Measurements from ENCODE around the gene UTF1. TPM values are rescaled to one million over a fixed set of nuclear protein-coding genes. Genes with fewer than 3 reads are reported as not detected.
A peak's percentile ranks its signal among the peaks of the same experiment; 100 is the strongest.

Gene UTF1
- total RNA-seq, 4 donors from 2014 or later, result not detected

DNA sequence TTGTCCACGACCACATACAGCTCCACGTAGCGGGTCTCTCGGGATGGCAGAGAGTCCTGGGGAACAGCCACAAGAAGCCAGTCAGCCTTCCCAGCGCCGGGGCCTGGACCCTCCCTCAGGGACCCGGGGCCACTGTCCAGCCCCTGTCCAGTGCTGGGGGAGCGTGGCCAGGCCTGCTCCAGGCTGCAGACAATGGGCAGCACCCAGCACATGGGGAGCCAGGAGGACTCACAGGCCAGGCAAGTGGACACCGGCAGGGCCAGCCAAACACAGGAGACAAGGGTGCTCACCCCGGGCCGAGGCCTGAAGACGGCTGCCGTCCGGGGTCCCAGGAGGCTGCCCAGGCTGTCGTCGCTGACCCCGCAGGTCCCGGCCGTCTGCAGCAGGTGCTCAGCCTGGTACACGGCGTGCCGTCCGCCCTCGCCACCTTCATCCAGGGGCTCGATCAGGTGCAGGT, 43.0 kb downstream of the UTF1 start:
- DNase-seq, result no peak
- H3K36me3 ChIP-seq, result peaks cover 0 to 6% (median 0%) of the 10 kb centered on the region in 3 donors
- H3K9me3 ChIP-seq, result no peaks in the 10 kb centered on the region
- H3K4me1 ChIP-seq, result peaks cover 13 to 43% (median 20%) of the 10 kb centered on the region in 3 donors
- TF ChIP-seq POLR2A (IDR thresholded peaks at IDR 0.05), result no peak
- TF ChIP-seq, protein P1, sequence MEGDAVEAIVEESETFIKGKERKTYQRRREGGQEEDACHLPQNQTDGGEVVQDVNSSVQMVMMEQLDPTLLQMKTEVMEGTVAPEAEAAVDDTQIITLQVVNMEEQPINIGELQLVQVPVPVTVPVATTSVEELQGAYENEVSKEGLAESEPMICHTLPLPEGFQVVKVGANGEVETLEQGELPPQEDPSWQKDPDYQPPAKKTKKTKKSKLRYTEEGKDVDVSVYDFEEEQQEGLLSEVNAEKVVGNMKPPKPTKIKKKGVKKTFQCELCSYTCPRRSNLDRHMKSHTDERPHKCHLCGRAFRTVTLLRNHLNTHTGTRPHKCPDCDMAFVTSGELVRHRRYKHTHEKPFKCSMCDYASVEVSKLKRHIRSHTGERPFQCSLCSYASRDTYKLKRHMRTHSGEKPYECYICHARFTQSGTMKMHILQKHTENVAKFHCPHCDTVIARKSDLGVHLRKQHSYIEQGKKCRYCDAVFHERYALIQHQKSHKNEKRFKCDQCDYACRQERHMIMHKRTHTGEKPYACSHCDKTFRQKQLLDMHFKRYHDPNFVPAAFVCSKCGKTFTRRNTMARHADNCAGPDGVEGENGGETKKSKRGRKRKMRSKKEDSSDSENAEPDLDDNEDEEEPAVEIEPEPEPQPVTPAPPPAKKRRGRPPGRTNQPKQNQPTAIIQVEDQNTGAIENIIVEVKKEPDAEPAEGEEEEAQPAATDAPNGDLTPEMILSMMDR (IDR thresholded peaks at IDR 0.05), result no peak
- H3K4me3 ChIP-seq, result no peak overlapping the region
- 90 to 97% methylated on average over 2 to 5 of the region's 25 CpGs for WGBS, 2 donors
- H3K27me3 ChIP-seq, result peaks cover 0 to 39% (median 6%) of the 10 kb centered on the region in 4 donors
- intact Hi-C loops (cut with DNase I), result no loop called here
- no peak overlapping the region for H3K27ac ChIP-seq

DNA sequence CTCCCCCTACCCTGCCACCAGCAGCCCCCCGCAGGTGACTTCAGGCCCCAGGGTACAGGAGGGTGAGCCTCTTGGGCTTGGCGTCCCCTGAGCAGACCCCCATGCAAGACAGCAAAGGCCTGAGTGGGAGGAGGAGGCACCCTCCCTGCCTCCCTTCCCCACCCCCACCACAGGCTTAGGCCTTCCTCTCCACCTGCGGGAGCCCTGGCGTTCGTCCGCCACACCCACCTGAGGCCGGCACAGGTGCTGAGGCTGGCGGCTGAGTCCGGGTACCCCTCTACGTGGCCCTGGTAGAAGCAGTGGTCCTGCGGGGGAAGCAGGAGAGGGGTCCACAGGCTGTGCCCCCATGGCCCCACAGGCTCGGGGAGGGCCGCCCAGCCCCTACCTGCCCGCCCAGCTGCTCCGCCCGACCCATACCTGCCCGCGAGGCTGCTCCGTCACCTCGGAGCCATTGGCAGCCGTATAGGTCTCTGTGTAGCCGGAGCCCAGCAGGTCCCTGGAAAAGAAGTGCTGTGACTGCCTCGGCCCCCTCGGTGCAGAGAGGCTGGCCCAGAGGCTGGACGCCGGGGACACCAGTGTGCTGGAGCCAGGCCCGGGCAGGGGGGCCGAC, 43.6 kb downstream of the UTF1 start:
- intact Hi-C loops (cut with DNase I), result no loop called here
- Histone ChIP-seq H3K4me1 (peaks cover 13 to 50% (median 20%) of the 10 kb centered on the region in 3 donors), H3K9me3 (no peaks in the 10 kb centered on the region), H3K4me3 (no peak overlapping the region), H3K27ac (no peak overlapping the region), H3K36me3 (peaks cover 0 to 9% (median 0%) of the 10 kb centered on the region in 3 donors), H3K27me3 (peaks cover 0 to 39% (median 6%) of the 10 kb centered on the region in 4 donors)
- no CpG with 5 or more reads among the region's 28 CpGs for WGBS, 2 donors
- DNase-seq, result no peak
- TF ChIP-seq POLR2A (IDR thresholded peaks at IDR 0.05), result no peak
- TF ChIP-seq, protein P1 (IDR thresholded peaks at IDR 0.05), result no peak

- Histone ChIP-seq H3K4me3 (peak overlapping the region; percentile 2 to 60 (median 28)), H3K9me3 (no peaks in the 10 kb centered on the region), H3K27ac (peak overlapping the region in 3 of 4 donors; percentile 28 to 34 (median 33)), H3K36me3 (peaks cover 0 to 23% (median 6%) of the 10 kb centered on the region in 3 donors), H3K4me1 (peaks cover 19 to 61% (median 20%) of the 10 kb centered on the region in 3 donors), H3K27me3 (peaks cover 0 to 39% (median 6%) of the 10 kb centered on the region in 4 donors)
- no peak for DNase-seq
- TF ChIP-seq, protein P1 (IDR thresholded peaks at IDR 0.05), result no peak
- no peak for TF ChIP-seq POLR2A (IDR thresholded peaks at IDR 0.05)
- intact Hi-C loops (cut with DNase I), result no loop called here
- 18% methylated on average over 5 of the region's 26 CpGs; no CpG with 5 or more reads in 1 of the 2 donors for WGBS, 2 donors
These were observed 45.0 kb downstream of the UTF1 start for GRCh38 chr10:133274751-133275683.

- Histone ChIP-seq H3K4me1 (peaks cover 19 to 61% (median 20%) of the 10 kb centered on the region in 3 donors), H3K27ac (peak overlapping the region in 2 of 4 donors; percentile 43 to 50), H3K9me3 (no peaks in the 10 kb centered on the region), H3K27me3 (peaks cover 0 to 39% (median 6%) of the 10 kb centered on the region in 4 donors), H3K4me3 (peak overlapping the region; percentile 15 to 60 (median 34)), H3K36me3 (peaks cover 0 to 24% (median 9%) of the 10 kb centered on the region in 3 donors)
- intact Hi-C loops (cut with DNase I), result no loop called here
- no peak for DNase-seq
- TF ChIP-seq POLR2A (IDR thresholded peaks at IDR 0.05), result no peak
- TF ChIP-seq, protein P1 (IDR thresholded peaks at IDR 0.05), result no peak
- 0 to 19% methylated on average over 5 to 11 of the region's 12 CpGs for WGBS, 2 donors
These were observed 45.7 kb downstream of the UTF1 start for GRCh38 chr10:133275684-133276092.

Data from esophagus squamous epithelium (tissue), 5 donors.